ENCODE results near the gene USP40. TPM values are rescaled to one million over a fixed set of nuclear protein-coding genes. Genes with fewer than 3 reads are reported as not detected.

Gene USP40
- total and polyA plus RNA-seq, 5 donors from 2014 or later = 2.7 to 17.2 (median 5.4) TPM

DNA sequence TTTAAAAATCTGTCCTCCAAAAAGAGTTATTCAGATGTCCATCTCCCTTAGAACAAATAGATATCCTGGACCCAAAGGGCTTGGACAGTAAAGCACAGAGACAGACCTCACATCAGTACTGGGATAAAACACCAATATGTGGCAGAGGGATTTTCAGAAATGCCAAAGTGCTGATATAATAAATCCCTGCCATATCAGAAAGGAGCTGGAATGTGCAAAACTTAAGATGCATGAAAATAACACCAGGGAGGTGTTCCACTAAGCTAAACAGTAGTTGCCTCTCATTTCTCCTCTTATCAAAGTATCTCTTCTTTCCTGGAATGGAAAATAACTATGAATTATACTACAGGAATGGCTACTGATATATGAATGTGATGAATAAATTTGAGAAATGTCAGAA is 13.2 kb downstream of the USP40 start:
- Mint-ChIP-seq H3K27ac (no peak overlapping the region), H3K27me3 (no peaks in the 10 kb centered on the region), H3K36me3 (peaks cover 18% of the 10 kb centered on the region), H3K4me3 (no peak overlapping the region), H3K4me1 (peaks cover 7 to 9% (median 8%) of the 10 kb centered on the region in 4 donors), H3K9me3 (no peaks in the 10 kb centered on the region)
- ATAC-seq (ENCODE audit: low read depth in 2 of 2) (no peak), DNase-seq (no peak)
- Histone ChIP-seq H3K27me3 (ENCODE audit: control insufficient read depth, insufficient read depth, low read length) (no peaks in the 10 kb centered on the region), H3K36me3 (ENCODE audit: control insufficient read depth, insufficient read depth, low read length) (peaks cover 10% of the 10 kb centered on the region), H3K9me3 (ENCODE audit: control insufficient read depth in 2 of 2, low read length in 2 of 2) (no peaks in the 10 kb centered on the region), H3K27ac (ENCODE audit: insufficient read depth, low read length, poor library complexity, severe bottlenecking) (no peak overlapping the region), H3K4me3 (ENCODE audit: low read depth, low read length) (no peak overlapping the region), H3K4me1 (ENCODE audit: control insufficient read depth, insufficient read depth, low read length, poor library complexity, severe bottlenecking) (no peaks in the 10 kb centered on the region)

- no peak overlapping the region for H3K4me3 Mint-ChIP-seq
- H3K4me1 ChIP-seq (ENCODE audit: control insufficient read depth, insufficient read depth, low read length, poor library complexity, severe bottlenecking) = no peaks in the 10 kb centered on the region
- no peaks in the 10 kb centered on the region for H3K4me1 Mint-ChIP-seq
- ATAC-seq (ENCODE audit: low read depth in 2 of 2) (no peak), DNase-seq (no peak)
- H3K27me3 ChIP-seq (ENCODE audit: control insufficient read depth, insufficient read depth, low read length) = no peaks in the 10 kb centered on the region
- H3K9me3 Mint-ChIP-seq = no peaks in the 10 kb centered on the region
- no peak overlapping the region for H3K4me3 ChIP-seq (ENCODE audit: low read depth, low read length)
- H3K27me3 Mint-ChIP-seq = no peaks in the 10 kb centered on the region
- peaks cover 25% of the 10 kb centered on the region for H3K36me3 Mint-ChIP-seq
- peaks cover 13% of the 10 kb centered on the region for H3K36me3 ChIP-seq (ENCODE audit: control insufficient read depth, insufficient read depth, low read length)
- no peak overlapping the region for H3K27ac ChIP-seq (ENCODE audit: insufficient read depth, low read length, poor library complexity, severe bottlenecking)
- no peaks in the 10 kb centered on the region for H3K9me3 ChIP-seq (ENCODE audit: control insufficient read depth in 2 of 2, low read length in 2 of 2)
- no peak overlapping the region for H3K27ac Mint-ChIP-seq
Measured at GRCh38 chr2:233551491-233551890, 15.1 kb downstream of the USP40 start.

DNA sequence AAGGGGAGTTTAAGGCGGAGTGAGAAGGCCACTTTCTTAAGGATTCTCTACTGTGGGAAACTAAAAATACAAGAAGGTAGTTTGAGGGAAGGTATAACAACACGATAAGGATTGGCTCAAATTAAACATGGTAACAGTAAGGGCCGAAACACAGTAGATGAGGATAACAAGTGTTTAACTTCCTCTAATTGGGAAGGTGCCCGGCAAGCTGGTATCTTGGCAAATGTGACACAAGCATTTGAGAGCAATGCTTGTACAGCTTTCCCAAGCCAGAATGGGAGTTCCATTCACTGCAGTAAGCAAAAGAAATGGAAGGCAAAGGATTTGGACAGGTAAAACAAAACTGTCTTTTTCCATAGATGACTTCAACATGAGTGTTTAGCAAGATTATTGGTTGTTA is 19.8 kb downstream of the USP40 start:
- H3K4me3 ChIP-seq (ENCODE audit: low read depth, low read length) = no peak overlapping the region
- H3K27ac Mint-ChIP-seq = no peak overlapping the region
- H3K4me3 Mint-ChIP-seq = no peak overlapping the region
- ATAC-seq (ENCODE audit: low read depth in 2 of 2) (no peak), DNase-seq (no peak)
- H3K4me1 Mint-ChIP-seq = peaks cover 0 to 4% (median 0%) of the 10 kb centered on the region in 4 donors
- no peaks in the 10 kb centered on the region for H3K27me3 Mint-ChIP-seq
- H3K27ac ChIP-seq (ENCODE audit: insufficient read depth, low read length, poor library complexity, severe bottlenecking) = no peak overlapping the region
- H3K36me3 Mint-ChIP-seq = peaks cover 33% of the 10 kb centered on the region
- H3K36me3 ChIP-seq (ENCODE audit: control insufficient read depth, insufficient read depth, low read length) = peaks cover 17% of the 10 kb centered on the region
- H3K27me3 ChIP-seq (ENCODE audit: control insufficient read depth, insufficient read depth, low read length) = no peaks in the 10 kb centered on the region
- no peaks in the 10 kb centered on the region for H3K9me3 Mint-ChIP-seq
- no peaks in the 10 kb centered on the region for H3K9me3 ChIP-seq (ENCODE audit: control insufficient read depth in 2 of 2, low read length in 2 of 2)
- no peaks in the 10 kb centered on the region for H3K4me1 ChIP-seq (ENCODE audit: control insufficient read depth, insufficient read depth, low read length, poor library complexity, severe bottlenecking)

- Mint-ChIP-seq H3K27me3 (no peaks in the 10 kb centered on the region), H3K36me3 (peaks cover 29% of the 10 kb centered on the region), H3K27ac (no peak overlapping the region), H3K4me1 (peaks cover 0 to 5% (median 2%) of the 10 kb centered on the region in 4 donors), H3K4me3 (no peak overlapping the region), H3K9me3 (no peaks in the 10 kb centered on the region)
- Histone ChIP-seq H3K27me3 (ENCODE audit: control insufficient read depth, insufficient read depth, low read length) (no peaks in the 10 kb centered on the region), H3K4me1 (ENCODE audit: control insufficient read depth, insufficient read depth, low read length, poor library complexity, severe bottlenecking) (no peaks in the 10 kb centered on the region), H3K27ac (ENCODE audit: insufficient read depth, low read length, poor library complexity, severe bottlenecking) (no peak overlapping the region), H3K4me3 (ENCODE audit: low read depth, low read length) (no peak overlapping the region), H3K9me3 (ENCODE audit: control insufficient read depth in 2 of 2, low read length in 2 of 2) (no peaks in the 10 kb centered on the region), H3K36me3 (ENCODE audit: control insufficient read depth, insufficient read depth, low read length) (peaks cover 17% of the 10 kb centered on the region)
- ATAC-seq (ENCODE audit: low read depth in 2 of 2) = no peak
- no peak for DNase-seq
Measured at GRCh38 chr2:233546101-233546500, 20.5 kb downstream of the USP40 start.

- H3K36me3 Mint-ChIP-seq = peaks cover 30% of the 10 kb centered on the region
Measured at GRCh38 chr2:233544200-233544610, 22.4 kb downstream of the USP40 start.

GRCh38 chr2:233542507-233542906 is 24.1 kb downstream of the USP40 start:
- Histone ChIP-seq H3K4me3 (ENCODE audit: low read depth, low read length) (no peak overlapping the region), H3K27ac (ENCODE audit: insufficient read depth, low read length, poor library complexity, severe bottlenecking) (no peak overlapping the region), H3K9me3 (ENCODE audit: control insufficient read depth in 2 of 2, low read length in 2 of 2) (no peaks in the 10 kb centered on the region), H3K36me3 (ENCODE audit: control insufficient read depth, insufficient read depth, low read length) (peaks cover 7% of the 10 kb centered on the region), H3K4me1 (ENCODE audit: control insufficient read depth, insufficient read depth, low read length, poor library complexity, severe bottlenecking) (no peaks in the 10 kb centered on the region), H3K27me3 (ENCODE audit: control insufficient read depth, insufficient read depth, low read length) (no peaks in the 10 kb centered on the region)
- Mint-ChIP-seq H3K27ac (no peak overlapping the region), H3K27me3 (no peaks in the 10 kb centered on the region), H3K36me3 (peaks cover 25% of the 10 kb centered on the region), H3K4me1 (peaks cover 0 to 6% (median 2%) of the 10 kb centered on the region in 4 donors), H3K4me3 (no peak overlapping the region), H3K9me3 (no peaks in the 10 kb centered on the region)
- DNase-seq (no peak), ATAC-seq (ENCODE audit: low read depth in 2 of 2) (no peak)

More at GRCh38 chr2:233544200-233544610, 22.4 kb downstream of the USP40 start:
- no peak overlapping the region for H3K4me3 Mint-ChIP-seq
- Histone ChIP-seq H3K27me3 (ENCODE audit: control insufficient read depth, insufficient read depth, low read length) (no peaks in the 10 kb centered on the region), H3K36me3 (ENCODE audit: control insufficient read depth, insufficient read depth, low read length) (peaks cover 14% of the 10 kb centered on the region), H3K4me1 (ENCODE audit: control insufficient read depth, insufficient read depth, low read length, poor library complexity, severe bottlenecking) (no peaks in the 10 kb centered on the region), H3K9me3 (ENCODE audit: control insufficient read depth in 2 of 2, low read length in 2 of 2) (no peaks in the 10 kb centered on the region), H3K4me3 (ENCODE audit: low read depth, low read length) (no peak overlapping the region), H3K27ac (ENCODE audit: insufficient read depth, low read length, poor library complexity, severe bottlenecking) (no peak overlapping the region)
- no peak overlapping the region for H3K27ac Mint-ChIP-seq
- DNase-seq (no peak), ATAC-seq (ENCODE audit: low read depth in 2 of 2) (no peak)
- no peaks in the 10 kb centered on the region for H3K27me3 Mint-ChIP-seq
- no peaks in the 10 kb centered on the region for H3K9me3 Mint-ChIP-seq
- H3K4me1 Mint-ChIP-seq = peaks cover 0 to 6% (median 2%) of the 10 kb centered on the region in 4 donors

- Histone ChIP-seq H3K36me3 (ENCODE audit: control insufficient read depth, insufficient read depth, low read length) (no peaks in the 10 kb centered on the region), H3K4me1 (ENCODE audit: control insufficient read depth, insufficient read depth, low read length, poor library complexity, severe bottlenecking) (no peaks in the 10 kb centered on the region), H3K9me3 (ENCODE audit: control insufficient read depth in 2 of 2, low read length in 2 of 2) (no peaks in the 10 kb centered on the region), H3K27me3 (ENCODE audit: control insufficient read depth, insufficient read depth, low read length) (no peaks in the 10 kb centered on the region), H3K27ac (ENCODE audit: insufficient read depth, low read length, poor library complexity, severe bottlenecking) (no peak overlapping the region), H3K4me3 (ENCODE audit: low read depth, low read length) (no peak overlapping the region)
- Mint-ChIP-seq H3K4me1 (peaks cover 0 to 6% (median 2%) of the 10 kb centered on the region in 4 donors), H3K27ac (no peak overlapping the region), H3K27me3 (no peaks in the 10 kb centered on the region), H3K9me3 (no peaks in the 10 kb centered on the region), H3K4me3 (no peak overlapping the region), H3K36me3 (peaks cover 13% of the 10 kb centered on the region)
- DNase-seq (no peak), ATAC-seq (ENCODE audit: low read depth in 2 of 2) (no peak)
Measured at GRCh38 chr2:233538741-233539140, 27.8 kb downstream of the USP40 start.

GRCh38 chr2:233535271-233535670 is 31.3 kb downstream of the USP40 start:
- Mint-ChIP-seq H3K4me3 (no peak overlapping the region), H3K27ac (no peak overlapping the region), H3K27me3 (no peaks in the 10 kb centered on the region), H3K36me3 (peaks cover 20% of the 10 kb centered on the region), H3K4me1 (no peaks in the 10 kb centered on the region), H3K9me3 (no peaks in the 10 kb centered on the region)
- Histone ChIP-seq H3K4me3 (ENCODE audit: low read depth, low read length) (no peak overlapping the region), H3K27ac (ENCODE audit: insufficient read depth, low read length, poor library complexity, severe bottlenecking) (no peak overlapping the region), H3K27me3 (ENCODE audit: control insufficient read depth, insufficient read depth, low read length) (no peaks in the 10 kb centered on the region), H3K4me1 (ENCODE audit: control insufficient read depth, insufficient read depth, low read length, poor library complexity, severe bottlenecking) (no peaks in the 10 kb centered on the region), H3K36me3 (ENCODE audit: control insufficient read depth, insufficient read depth, low read length) (peaks cover 11% of the 10 kb centered on the region), H3K9me3 (ENCODE audit: control insufficient read depth in 2 of 2, low read length in 2 of 2) (no peaks in the 10 kb centered on the region)
- DNase-seq (no peak), ATAC-seq (ENCODE audit: low read depth in 2 of 2) (no peak)

All from CD4-positive, CD25-positive, alpha-beta regulatory T cell (primary cell).